IPS-18c (cell line): ENCODE measurements around the gene NRXN3.
"Not testable (repeated sequence)": the region's sequence is repeated elsewhere in the genome, so short reads cannot be mapped to it uniquely, and the experiment has no call there.

Source experiments
- H3K4me3 ChIP-seq: 2 replicates; pipeline ENCODE4 v1.7.0; 2013; ENCODE audit warnings: low read depth, mild to moderate bottlenecking, low read length, moderate library complexity; ENCODE audit not compliant: insufficient read depth
- H3K9me3 ChIP-seq: one replicate; pipeline ENCODE4 v1.6.1; 2013; ENCODE audit warnings: mild to moderate bottlenecking, low read length, moderate library complexity; ENCODE audit not compliant: control insufficient read depth, insufficient read depth

NRXN3 gene

DNA sequence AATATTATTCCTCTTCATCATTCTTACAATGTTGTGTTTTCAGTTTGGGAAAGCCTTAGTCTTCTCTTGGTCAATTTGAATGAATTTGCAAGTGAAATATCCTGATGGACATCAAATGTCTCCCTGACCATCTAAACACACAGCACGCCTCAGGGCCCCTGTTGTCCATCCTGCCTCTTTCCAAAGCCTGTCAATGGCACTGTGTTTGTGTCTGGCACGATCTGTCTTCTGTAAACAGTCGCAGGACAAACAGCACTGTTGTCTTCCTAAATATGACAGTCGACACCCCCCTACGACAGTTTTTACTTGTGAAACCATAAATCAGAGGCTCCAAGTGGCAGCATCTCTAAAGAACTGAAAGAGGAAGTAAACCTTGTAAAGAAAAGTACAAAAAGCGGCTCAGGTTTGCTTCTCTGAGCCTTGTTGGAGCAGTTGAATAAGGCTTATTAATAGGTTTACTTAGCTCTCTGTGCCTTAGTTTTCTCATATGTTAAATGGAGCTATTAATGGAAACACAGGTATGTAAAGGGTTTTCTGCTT lies 285.8 kb downstream of the NRXN3 start:
- Histone ChIP-seq H3K4me3 (no peak overlapping the region), H3K9me3 (no peaks in the 10 kb centered on the region)

DNA sequence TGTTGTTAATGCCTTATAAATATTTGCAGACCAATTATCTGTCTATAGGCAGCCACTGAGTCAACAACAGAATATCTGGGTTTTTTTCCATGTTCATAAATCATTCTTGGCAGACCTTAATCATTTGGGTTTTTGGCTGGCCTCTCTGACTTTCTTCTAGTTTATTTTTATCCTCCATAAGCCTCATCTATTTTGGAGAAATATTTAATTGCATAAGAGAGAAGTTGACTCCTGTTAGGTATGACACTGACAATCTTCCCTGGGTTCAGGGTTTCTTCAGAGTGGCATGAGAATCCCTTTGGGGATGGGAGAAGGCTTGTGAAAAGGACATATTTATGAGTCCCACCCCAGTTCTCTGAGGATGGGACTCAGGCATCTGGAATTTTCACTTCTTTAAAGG lies 299.8 kb downstream of the NRXN3 start:
- H3K9me3 ChIP-seq: no peaks in the 10 kb centered on the region
- H3K4me3 ChIP-seq: no peak overlapping the region

DNA sequence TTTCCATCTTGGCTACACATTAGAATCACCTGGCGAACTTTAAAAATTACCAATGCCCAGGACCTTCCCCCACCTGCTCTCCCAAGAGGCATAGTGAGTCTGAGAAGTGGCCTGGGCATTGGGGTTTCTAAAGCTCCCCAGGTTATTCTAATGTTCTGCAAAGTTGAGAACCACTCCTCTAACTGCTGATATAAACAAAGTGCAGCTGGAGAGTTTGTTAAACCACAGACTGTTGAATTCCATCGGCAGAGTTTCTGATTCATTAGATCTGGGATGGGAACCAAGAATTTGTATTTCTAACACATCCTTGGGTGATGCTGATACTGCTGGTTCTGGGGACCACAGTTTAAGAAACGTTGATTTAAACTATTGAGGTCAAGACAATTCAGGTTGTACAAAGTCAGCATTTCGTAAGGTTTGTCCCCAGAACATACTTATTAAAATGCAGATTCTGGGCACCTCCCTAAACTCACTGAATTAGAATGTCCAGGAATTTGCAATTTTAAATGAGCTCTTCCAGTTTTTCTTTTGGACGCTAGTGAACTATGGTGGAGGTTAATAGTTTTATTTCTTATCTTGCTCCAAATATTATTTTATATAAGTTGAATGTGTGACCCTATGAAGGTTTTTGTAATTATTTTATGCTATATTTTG lies 309.1 kb downstream of the NRXN3 start:
- Histone ChIP-seq H3K4me3 (no peak overlapping the region), H3K9me3 (no peaks in the 10 kb centered on the region)

DNA sequence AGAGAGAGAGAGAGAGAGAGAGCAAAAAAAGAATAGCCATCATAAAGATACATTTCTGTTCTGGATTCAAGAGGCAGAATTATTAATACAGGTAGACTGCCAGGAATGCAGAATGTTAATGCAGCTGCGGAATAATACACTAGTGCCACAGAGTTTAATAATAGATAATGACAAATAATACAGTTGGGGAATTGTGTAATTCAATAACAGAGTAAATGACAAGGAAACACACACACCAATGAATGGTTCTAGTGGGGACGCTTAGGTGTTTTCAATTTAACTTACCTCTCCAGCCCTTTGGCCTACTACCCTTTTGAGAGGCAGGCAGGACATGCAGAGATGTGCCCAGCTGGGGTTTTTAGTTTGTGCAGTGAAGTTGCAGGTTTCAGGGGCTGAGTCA lies 313.9 kb downstream of the NRXN3 start:
- H3K9me3 ChIP-seq: no peaks in the 10 kb centered on the region

GRCh38 chr14:78486081-78486480 lies 315.9 kb downstream of the NRXN3 start:
- H3K4me3 ChIP-seq: no peak overlapping the region
- no peaks in the 10 kb centered on the region for H3K9me3 ChIP-seq

More for the DNA sequence above, 313.9 kb downstream of the NRXN3 start:
- H3K4me3 ChIP-seq: no peak overlapping the region

DNA sequence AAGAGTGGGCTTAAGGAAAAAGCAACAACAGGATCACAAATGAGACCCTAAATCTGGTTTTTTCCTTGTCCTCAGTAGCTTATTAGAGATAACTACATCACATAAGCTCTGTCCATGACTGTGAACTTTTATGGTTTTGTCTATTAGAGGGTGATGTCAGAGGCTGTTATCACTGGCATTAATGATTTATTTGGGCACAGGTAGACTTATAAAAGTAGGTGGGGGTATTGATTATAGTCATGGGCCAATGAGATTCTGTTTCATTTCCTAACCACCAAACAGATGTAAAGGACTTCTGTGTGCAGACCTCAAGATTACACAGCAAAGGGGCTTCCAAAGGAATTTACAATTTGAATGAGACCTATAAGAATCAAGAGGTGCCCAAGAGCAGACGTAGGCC lies 316.4 kb downstream of the NRXN3 start:
- Histone ChIP-seq H3K4me3 (no peak overlapping the region), H3K9me3 (no peaks in the 10 kb centered on the region)

GRCh38 chr14:78487573-78487972 lies 317.4 kb downstream of the NRXN3 start:
- not testable (repeated sequence) for H3K4me3 ChIP-seq, H3K9me3 ChIP-seq

- Histone ChIP-seq H3K9me3 (no peaks in the 10 kb centered on the region), H3K4me3 (no peak overlapping the region)
Measured at GRCh38 chr14:78488938-78489337, 318.8 kb downstream of the NRXN3 start.

GRCh38 chr14:78491048-78491447 lies 320.9 kb downstream of the NRXN3 start:
- no peaks in the 10 kb centered on the region for H3K9me3 ChIP-seq
- no peak overlapping the region for H3K4me3 ChIP-seq

DNA sequence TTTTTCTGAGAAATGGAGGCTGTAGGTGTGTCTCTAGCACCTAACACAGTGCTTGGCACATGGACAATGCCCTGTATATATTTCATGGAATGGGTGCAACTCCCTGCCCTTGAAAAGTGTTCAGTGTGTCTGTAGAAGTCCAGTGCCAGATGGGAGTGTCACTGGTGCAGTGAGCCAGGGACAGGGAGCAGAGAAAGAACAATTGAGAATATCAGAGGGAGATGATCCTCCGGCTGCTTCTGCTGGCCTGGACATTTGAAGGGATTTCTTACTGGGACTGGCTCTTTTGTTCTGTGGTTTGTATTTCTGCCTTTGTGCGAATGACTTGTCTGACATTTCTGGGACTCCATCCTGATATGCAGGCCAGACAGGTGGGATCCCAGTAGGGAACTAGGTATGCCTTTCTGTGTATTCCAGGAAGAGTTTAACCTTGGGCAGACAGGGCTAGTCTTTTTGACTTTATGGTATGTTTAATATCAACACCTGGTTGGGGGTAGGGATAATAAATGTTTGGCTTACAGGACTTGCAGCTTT lies 328.0 kb downstream of the NRXN3 start:
- Histone ChIP-seq H3K4me3 (no peak overlapping the region), H3K9me3 (no peaks in the 10 kb centered on the region)

- H3K4me3 ChIP-seq: no peak overlapping the region
Measured at GRCh38 chr14:78501909-78502308, 331.7 kb downstream of the NRXN3 start.

GRCh38 chr14:78508023-78508422 lies 337.9 kb downstream of the NRXN3 start:
- Histone ChIP-seq H3K9me3 (no peaks in the 10 kb centered on the region), H3K4me3 (no peak overlapping the region)

More at GRCh38 chr14:78501909-78502308, 331.7 kb downstream of the NRXN3 start:
- no peaks in the 10 kb centered on the region for H3K9me3 ChIP-seq

DNA sequence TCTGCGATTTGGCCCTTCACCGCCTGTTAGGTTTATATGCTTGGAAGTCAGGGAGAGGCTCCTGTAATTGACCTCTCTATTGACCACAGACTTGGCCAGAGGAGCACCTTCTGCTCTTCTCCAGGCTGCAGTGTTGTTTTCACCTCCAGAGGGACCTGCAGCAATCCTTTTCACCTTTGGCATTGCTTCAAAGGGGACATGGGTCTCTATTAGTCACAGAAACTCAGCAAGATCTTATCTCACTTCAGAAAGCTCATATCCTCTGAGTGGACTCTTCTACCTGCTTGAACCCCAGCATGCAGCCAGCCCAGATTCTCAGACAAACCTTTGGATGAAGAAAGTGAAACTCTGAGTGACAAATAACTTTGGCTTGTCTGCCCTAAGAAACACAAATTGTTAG lies 339.3 kb downstream of the NRXN3 start:
- no peak overlapping the region for H3K4me3 ChIP-seq
- no peaks in the 10 kb centered on the region for H3K9me3 ChIP-seq

- Histone ChIP-seq H3K4me3 (no peak overlapping the region), H3K9me3 (no peaks in the 10 kb centered on the region)
Measured at GRCh38 chr14:78512021-78512420, 341.8 kb downstream of the NRXN3 start.

DNA sequence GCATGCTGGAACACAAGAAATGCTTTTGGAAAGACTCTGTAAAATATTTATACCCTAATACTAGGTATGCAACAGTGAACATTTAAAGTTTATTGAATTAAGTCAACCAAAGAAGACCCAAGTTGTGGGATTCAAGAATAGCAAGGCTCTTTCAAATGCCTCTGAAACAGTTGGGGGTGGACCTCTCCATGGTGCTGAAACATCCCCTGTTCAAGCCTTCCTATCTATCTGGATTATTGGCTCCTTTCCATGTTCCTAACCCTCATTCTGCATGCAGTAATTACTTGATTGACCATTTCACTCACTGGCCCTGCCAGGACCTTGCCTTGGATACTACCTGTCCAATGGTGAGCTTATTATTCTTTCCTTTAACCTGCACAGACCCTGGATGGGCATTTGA lies 349.7 kb downstream of the NRXN3 start:
- Histone ChIP-seq H3K4me3 (no peak overlapping the region), H3K9me3 (no peaks in the 10 kb centered on the region)

DNA sequence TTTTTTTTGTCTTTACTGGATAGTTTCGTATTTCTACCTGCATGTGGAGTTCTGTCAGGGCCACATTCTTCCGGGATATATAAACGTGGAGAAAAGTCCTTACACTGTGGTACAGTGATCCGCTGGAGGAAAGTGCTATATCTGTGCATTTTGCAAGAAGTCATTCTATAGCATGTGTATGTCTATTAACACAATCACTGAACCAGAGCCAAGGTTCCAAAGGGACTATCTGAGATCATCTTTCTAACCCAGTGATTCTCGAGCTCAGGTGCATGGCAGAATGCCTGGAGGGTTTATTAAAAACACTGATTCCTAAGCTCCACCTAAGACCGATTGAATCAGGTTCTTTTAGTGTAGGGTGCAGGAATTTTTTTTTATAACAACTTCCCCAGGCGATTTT lies 354.0 kb downstream of the NRXN3 start:
- Histone ChIP-seq H3K4me3 (no peak overlapping the region), H3K9me3 (no peaks in the 10 kb centered on the region)

DNA sequence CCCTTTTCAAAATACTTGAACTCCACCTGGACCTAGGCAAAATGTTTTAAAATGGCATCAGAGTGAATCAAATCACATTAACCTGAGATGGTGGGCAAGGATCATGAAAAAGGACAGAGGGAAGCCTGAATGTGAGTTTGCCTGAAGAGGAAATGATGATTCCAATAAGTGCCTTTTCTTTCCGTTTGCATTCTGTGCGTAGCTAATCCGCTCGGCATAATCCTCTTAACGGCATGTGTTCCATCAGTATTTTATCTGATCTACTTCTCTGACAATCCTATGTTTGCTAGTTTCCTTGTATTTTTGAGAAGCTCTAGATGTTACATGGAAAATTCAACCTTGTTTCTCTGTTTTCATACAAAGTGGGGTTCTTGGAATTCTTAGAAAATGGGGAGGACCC lies 354.6 kb downstream of the NRXN3 start:
- Histone ChIP-seq H3K9me3 (no peaks in the 10 kb centered on the region), H3K4me3 (no peak overlapping the region)

- Histone ChIP-seq H3K9me3 (no peaks in the 10 kb centered on the region), H3K4me3 (no peak overlapping the region)
Measured at GRCh38 chr14:78530078-78530477, 359.9 kb downstream of the NRXN3 start.

- no peak overlapping the region for H3K4me3 ChIP-seq
Measured at GRCh38 chr14:78534141-78534540, 364.0 kb downstream of the NRXN3 start.

More at GRCh38 chr14:78534141-78534540, 364.0 kb downstream of the NRXN3 start:
- H3K9me3 ChIP-seq: no peaks in the 10 kb centered on the region
